Measurements from ENCODE around the gene TAF1C. TPM values are rescaled to one million over a fixed set of nuclear protein-coding genes. Genes with fewer than 3 reads are reported as not detected.
A peak's percentile ranks its signal among the peaks of the same experiment; 100 is the strongest.

The TAF1C gene
- total RNA-seq, 1 experiment from 2014 or later, result 40.2 TPM

- TF ChIP-seq EZH2 (IDR thresholded peaks at IDR 0.05; ENCODE audit: low read depth), result no peak
- TF ChIP-seq CTCF (conservative IDR thresholded peaks at IDR 0.05), result no peak
- no peaks in the 10 kb centered on the region for H3K27me3 ChIP-seq (ENCODE audit: insufficient read depth, low read depth)
- H3K4me3 ChIP-seq, result no peak overlapping the region
- H4K20me1 ChIP-seq (ENCODE audit: insufficient read depth), result no peaks in the 10 kb centered on the region; the same call in 1 of the 2 replicates
- H3K9me2 ChIP-seq (ENCODE audit: insufficient read depth), result no peaks in the 10 kb centered on the region
- no peaks in the 10 kb centered on the region for H3K9me3 ChIP-seq (ENCODE audit: insufficient read depth, low read depth)
- no peak for DNase-seq
- H3K79me2 ChIP-seq (ENCODE audit: low read depth), result peaks cover 14% of the 10 kb centered on the region; the same call in 1 of the 2 replicates
- intact Hi-C loops (cut with micrococcal nuclease; ENCODE audit: unreplicated experiment), result loop anchor here (5.0 to 10.0 kb wide), 5 partner anchors 227 to 355 kb away; partner anchors contain the start of genes MEAK7 and OSGIN1
- H3K4me1 ChIP-seq (replicated peaks; ENCODE audit: insufficient read depth), result peaks cover 33% of the 10 kb centered on the region
- H3K4me2 ChIP-seq, result no peak overlapping the region
- H3K27ac ChIP-seq, result no peak overlapping the region
- no peaks in the 10 kb centered on the region; the same call in 1 of the 2 replicates for H3K36me3 ChIP-seq (ENCODE audit: low read depth)
- ChIA-PET CTCF (no interaction called here), POLR2A (ENCODE audit: unreplicated experiment) (no interaction called here)
- BruUV-seq (replicated peaks), result no TSS peak
- no peak overlapping the region for H2AFZ ChIP-seq
- peaks cover 35% of the 10 kb centered on the region for H3F3A ChIP-seq (ENCODE audit: insufficient read depth, low read depth)
Measured at GRCh38 chr16:84179612-84180320, 7.1 kb downstream of the TAF1C start.

GRCh38 chr16:84178892-84179611 lies 7.8 kb downstream of the TAF1C start:
- Histone ChIP-seq H3K9me3 (ENCODE audit: insufficient read depth, low read depth) (no peaks in the 10 kb centered on the region), H3K4me3 (no peak overlapping the region), H3K4me2 (no peak overlapping the region), H3K36me3 (ENCODE audit: low read depth) (no peaks in the 10 kb centered on the region; the same call in 1 of the 2 replicates), H3K9me2 (ENCODE audit: insufficient read depth) (no peaks in the 10 kb centered on the region), H3K27ac (no peak overlapping the region), H2AFZ (no peak overlapping the region), H3K27me3 (ENCODE audit: insufficient read depth, low read depth) (no peaks in the 10 kb centered on the region), H3K4me1 (replicated peaks; ENCODE audit: insufficient read depth) (peaks cover 33% of the 10 kb centered on the region), H3F3A (ENCODE audit: insufficient read depth, low read depth) (peaks cover 37% of the 10 kb centered on the region), H4K20me1 (ENCODE audit: insufficient read depth) (no peaks in the 10 kb centered on the region; the same call in 1 of the 2 replicates), H3K79me2 (ENCODE audit: low read depth) (peaks cover 7% of the 10 kb centered on the region; the same call in 1 of the 2 replicates)
- intact Hi-C loops (cut with micrococcal nuclease; ENCODE audit: unreplicated experiment), result loop anchor here (5.0 to 10.0 kb wide), 5 partner anchors 227 to 354 kb away; partner anchors contain the start of genes MEAK7 and OSGIN1
- CTCF ChIA-PET, result interaction anchor here (0.6 kb wide), 1 partner anchor 160 kb away, joined by 3 read pairs; no protein-coding TSS in a partner anchor
- BruUV-seq (replicated peaks), result no TSS peak
- TF ChIP-seq CTCF (conservative IDR thresholded peaks at IDR 0.05) (no peak; the same call in 1 of the 2 replicates), EZH2 (IDR thresholded peaks at IDR 0.05; ENCODE audit: low read depth) (no peak)
- POLR2A ChIA-PET (ENCODE audit: unreplicated experiment), result no interaction called here
- no peak for DNase-seq

- Histone ChIP-seq H2AFZ (no peak overlapping the region), H3K9me2 (ENCODE audit: insufficient read depth) (no peaks in the 10 kb centered on the region), H3K9me3 (ENCODE audit: insufficient read depth, low read depth) (no peaks in the 10 kb centered on the region), H3K4me2 (peak overlapping the region; percentile 65; the same call in 1 of the 2 replicates), H3K4me1 (replicated peaks; ENCODE audit: insufficient read depth) (peaks cover 33% of the 10 kb centered on the region), H3K36me3 (ENCODE audit: low read depth) (no peaks in the 10 kb centered on the region), H3K27me3 (ENCODE audit: insufficient read depth, low read depth) (no peaks in the 10 kb centered on the region), H4K20me1 (ENCODE audit: insufficient read depth) (no peaks in the 10 kb centered on the region; the same call in 1 of the 2 replicates), H3K79me2 (ENCODE audit: low read depth) (no peaks in the 10 kb centered on the region), H3F3A (ENCODE audit: insufficient read depth, low read depth) (peaks cover 37% of the 10 kb centered on the region), H3K27ac (peak overlapping the region; percentile 53), H3K4me3 (no peak overlapping the region)
- TF ChIP-seq CTCF (conservative IDR thresholded peaks at IDR 0.05), result no peak
- TF ChIP-seq EZH2 (IDR thresholded peaks at IDR 0.05; ENCODE audit: low read depth), result no peak
- ChIA-PET POLR2A (ENCODE audit: unreplicated experiment) (no interaction called here), CTCF (interaction anchor here (0.6 to 1.0 kb wide), 2 partner anchors 33 to 160 kb away, joined by 3 read pairs; partner anchors contain the start of genes DNAAF1 and HSDL1)
- BruUV-seq (replicated peaks), result no TSS peak
- intact Hi-C loops (cut with micrococcal nuclease; ENCODE audit: unreplicated experiment), result loop anchor here (5.0 to 10.0 kb wide), 5 partner anchors 226 to 353 kb away; partner anchors contain the start of genes MEAK7 and OSGIN1
- no peak for DNase-seq
Measured at GRCh38 chr16:84178146-84178765, 8.6 kb downstream of the TAF1C start.
